Muscle layer of duodenum (tissue), 2 donors: ENCODE measurements around the gene TUT4.

Experiments
- H3K27ac ChIP-seq: one replicate; pipeline ENCODE4 v1.7.0; 2013; ENCODE audit warnings: mild to moderate bottlenecking, low read length
- H3K27me3 ChIP-seq: one replicate; pipeline ENCODE4 v1.7.0; 2013; ENCODE audit warnings: low read depth, mild to moderate bottlenecking, control low read depth, low read length
- H3K36me3 ChIP-seq, 2 donors: one replicate each; pipeline ENCODE4 v1.7.0; 2013; ENCODE audit warnings: low read length in 2 of 2, control low read depth in 1 of 2, mild to moderate bottlenecking in 1 of 2; ENCODE audit not compliant: insufficient read depth in 2 of 2, control insufficient read depth in 1 of 2
- H3K4me1 ChIP-seq, 2 donors: one replicate each; pipeline ENCODE4 v1.7.0; 2013; ENCODE audit warnings: low read length in 2 of 2, mild to moderate bottlenecking in 2 of 2, control low read depth in 1 of 2, moderate library complexity in 1 of 2; ENCODE audit not compliant: insufficient read depth in 2 of 2, control insufficient read depth in 1 of 2
- H3K4me3 ChIP-seq, 2 donors: one replicate each; pipeline ENCODE4 v1.7.0; 2013; ENCODE audit warnings: low read length in 2 of 2, low read depth in 1 of 2, mild to moderate bottlenecking in 1 of 2
- H3K9me3 ChIP-seq, 2 donors: one replicate each; pipeline ENCODE4 v1.7.0; 2013; ENCODE audit warnings: low read length in 2 of 2, control low read depth in 1 of 2, mild to moderate bottlenecking in 1 of 2; ENCODE audit not compliant: control insufficient read depth in 1 of 2
- donor health status: healthy.

TUT4 gene

DNA sequence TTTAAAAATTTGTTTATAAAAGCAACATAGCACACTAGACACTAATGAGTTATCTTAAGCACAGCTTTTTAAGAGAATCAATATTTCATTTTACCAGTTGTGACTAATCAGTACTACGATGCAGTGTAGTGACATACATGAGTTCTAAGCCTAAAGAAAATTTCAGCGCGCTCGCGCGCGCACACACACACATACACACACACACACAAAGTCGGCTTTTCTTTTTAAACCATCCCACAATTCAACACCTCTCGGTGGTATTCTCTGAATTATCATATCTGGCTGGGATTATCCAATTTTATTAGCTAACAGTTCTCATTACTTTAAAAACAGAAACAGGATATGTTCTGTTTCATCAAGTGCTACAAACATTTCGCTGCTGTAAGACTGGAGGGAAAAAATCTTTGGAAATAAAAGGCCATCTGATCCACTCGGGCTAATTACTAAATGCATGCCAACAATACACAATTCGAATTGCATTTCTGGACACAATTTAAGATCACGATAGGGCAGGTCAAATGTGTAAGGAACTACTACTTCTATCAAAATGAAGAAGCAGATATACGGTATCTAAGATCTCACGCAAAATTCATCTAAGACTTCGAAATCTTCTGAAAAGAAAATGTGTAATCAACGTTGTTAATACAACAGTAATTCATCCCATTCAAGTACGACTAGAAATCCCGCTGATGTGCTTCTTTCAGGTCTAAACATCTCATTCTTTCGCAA is 1.2 kb downstream of the TUT4 start:
- no peaks in the 10 kb centered on the region for H3K36me3 ChIP-seq
- H3K27me3 ChIP-seq, result no peaks in the 10 kb centered on the region
- peak overlapping the region; percentile 67 to 96 for H3K4me3 ChIP-seq
- peaks cover 5 to 14% of the 10 kb centered on the region in 2 donors for H3K4me1 ChIP-seq
- peak overlapping the region; percentile 47 for H3K27ac ChIP-seq
- H3K9me3 ChIP-seq, result no peaks in the 10 kb centered on the region

DNA sequence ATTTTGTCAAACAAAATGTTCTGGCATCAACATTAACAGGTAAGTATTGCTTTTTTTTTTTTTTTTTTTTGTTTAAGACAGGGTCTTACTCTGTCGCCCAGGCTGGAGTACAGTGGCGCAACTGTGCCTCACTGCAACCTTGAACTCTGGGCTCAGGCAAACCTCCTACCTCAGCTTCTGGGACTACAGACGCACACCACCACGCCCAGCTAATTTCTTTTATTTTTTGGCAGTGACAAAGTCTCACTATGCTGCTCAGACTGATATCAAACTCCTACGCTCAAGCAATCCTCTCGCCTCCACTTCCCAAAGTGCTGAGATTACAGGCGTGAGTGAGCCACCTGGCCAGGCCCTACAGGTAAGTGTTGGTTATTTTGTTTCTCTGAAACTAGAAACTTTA is 2.4 kb downstream of the TUT4 start:
- H3K9me3 ChIP-seq, result no peaks in the 10 kb centered on the region
- no peak overlapping the region for H3K4me3 ChIP-seq
- peaks cover 5 to 14% of the 10 kb centered on the region in 2 donors for H3K4me1 ChIP-seq
- no peaks in the 10 kb centered on the region for H3K27me3 ChIP-seq
- no peak overlapping the region for H3K27ac ChIP-seq
- no peaks in the 10 kb centered on the region for H3K36me3 ChIP-seq

DNA sequence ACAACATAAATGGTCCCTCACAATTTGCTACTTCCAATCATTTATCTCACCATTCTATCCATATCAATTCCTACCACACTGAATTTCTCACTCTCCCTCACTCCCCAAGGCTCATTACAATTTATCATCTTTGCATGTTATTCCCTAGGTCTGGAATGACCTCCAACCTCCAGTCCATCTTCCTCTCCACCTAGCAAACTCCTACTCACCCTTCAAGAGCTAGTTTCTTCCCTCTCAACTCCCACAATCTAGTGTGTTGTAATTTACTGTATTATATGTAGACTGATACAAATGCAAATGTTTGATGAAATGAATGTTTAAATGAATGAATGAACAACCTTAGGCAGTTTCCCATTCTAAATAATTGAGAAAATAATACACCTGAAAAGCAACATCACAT is 3.6 kb downstream of the TUT4 start:
- no peaks in the 10 kb centered on the region for H3K9me3 ChIP-seq

DNA sequence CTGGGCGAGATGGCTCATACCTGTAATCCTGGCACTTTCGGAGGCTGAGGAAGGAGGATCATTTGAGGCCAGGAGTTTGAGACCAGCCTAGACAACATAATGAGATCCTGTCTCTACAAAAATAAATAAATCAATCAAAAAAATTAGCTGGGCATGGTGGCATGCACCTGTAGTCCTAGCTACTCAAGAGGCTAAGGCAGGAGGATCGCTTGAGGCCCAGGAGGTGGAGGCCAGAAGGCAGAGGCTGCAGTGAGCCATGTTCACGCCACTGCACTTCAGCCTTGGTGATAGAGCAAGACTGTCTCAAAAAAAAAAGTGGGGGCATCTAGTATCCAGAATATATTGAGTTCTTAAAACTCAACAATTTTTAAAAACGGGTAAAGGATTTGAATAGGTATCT is 6.0 kb downstream of the TUT4 start:
- H3K4me1 ChIP-seq, result peaks cover 5 to 8% of the 10 kb centered on the region in 2 donors
- no peaks in the 10 kb centered on the region for H3K27me3 ChIP-seq
- no peak overlapping the region for H3K4me3 ChIP-seq
- H3K9me3 ChIP-seq, result peaks cover 0 to 6% of the 10 kb centered on the region in 2 donors
- no peak overlapping the region for H3K27ac ChIP-seq
- H3K36me3 ChIP-seq, result no peaks in the 10 kb centered on the region

More for the DNA sequence above, 3.6 kb downstream of the TUT4 start:
- H3K4me1 ChIP-seq, result peaks cover 5 to 10% of the 10 kb centered on the region in 2 donors
- H3K4me3 ChIP-seq, result no peak overlapping the region
- H3K27ac ChIP-seq, result no peak overlapping the region
- H3K36me3 ChIP-seq, result no peaks in the 10 kb centered on the region
- H3K27me3 ChIP-seq, result no peaks in the 10 kb centered on the region

DNA sequence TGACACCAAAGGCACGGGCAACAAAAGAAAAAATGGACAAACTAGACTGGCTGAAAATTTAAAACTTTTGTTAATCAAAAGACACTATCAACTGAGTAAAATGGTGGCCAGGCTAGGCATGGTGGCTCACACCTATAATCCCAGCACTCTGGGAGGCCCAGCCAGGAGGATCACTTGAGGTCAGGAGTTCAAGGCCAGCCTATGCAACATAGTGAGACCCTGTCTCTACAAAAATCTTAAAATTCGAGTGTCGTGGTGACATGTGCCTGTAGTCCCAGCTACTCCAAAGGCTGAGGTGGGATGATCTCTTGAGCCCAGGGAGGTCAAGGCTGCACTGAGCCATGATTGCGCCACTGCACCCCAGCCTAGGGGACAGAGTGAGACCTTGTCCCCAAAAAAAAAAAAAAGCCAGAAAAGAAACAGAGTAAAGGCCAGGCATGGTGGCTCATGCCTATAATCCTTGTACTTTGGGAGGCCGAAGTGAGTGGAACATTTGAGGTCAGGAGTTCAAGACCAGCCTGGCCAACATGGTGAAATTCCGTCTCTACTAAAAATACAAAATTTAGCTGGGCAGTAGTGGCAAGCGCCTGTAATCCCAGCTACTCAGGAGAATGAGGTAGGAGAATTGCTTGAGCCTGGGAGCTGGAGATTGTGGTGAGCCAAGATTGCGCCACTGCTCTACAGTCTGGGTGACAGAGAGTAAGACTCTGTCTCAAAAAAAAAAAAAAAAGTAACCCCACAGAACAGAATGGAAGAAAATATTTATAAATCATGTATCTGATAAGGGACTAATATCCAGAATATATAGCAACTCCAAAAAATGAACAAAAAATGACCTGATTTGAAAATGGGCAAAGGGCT is 8.0 kb downstream of the TUT4 start:
- no peaks in the 10 kb centered on the region for H3K27me3 ChIP-seq
- peaks cover 0 to 10% of the 10 kb centered on the region in 2 donors for H3K9me3 ChIP-seq
- H3K36me3 ChIP-seq, result no peaks in the 10 kb centered on the region
- no peak overlapping the region for H3K27ac ChIP-seq
- H3K4me1 ChIP-seq, result no peaks in the 10 kb centered on the region
- no peak overlapping the region for H3K4me3 ChIP-seq

DNA sequence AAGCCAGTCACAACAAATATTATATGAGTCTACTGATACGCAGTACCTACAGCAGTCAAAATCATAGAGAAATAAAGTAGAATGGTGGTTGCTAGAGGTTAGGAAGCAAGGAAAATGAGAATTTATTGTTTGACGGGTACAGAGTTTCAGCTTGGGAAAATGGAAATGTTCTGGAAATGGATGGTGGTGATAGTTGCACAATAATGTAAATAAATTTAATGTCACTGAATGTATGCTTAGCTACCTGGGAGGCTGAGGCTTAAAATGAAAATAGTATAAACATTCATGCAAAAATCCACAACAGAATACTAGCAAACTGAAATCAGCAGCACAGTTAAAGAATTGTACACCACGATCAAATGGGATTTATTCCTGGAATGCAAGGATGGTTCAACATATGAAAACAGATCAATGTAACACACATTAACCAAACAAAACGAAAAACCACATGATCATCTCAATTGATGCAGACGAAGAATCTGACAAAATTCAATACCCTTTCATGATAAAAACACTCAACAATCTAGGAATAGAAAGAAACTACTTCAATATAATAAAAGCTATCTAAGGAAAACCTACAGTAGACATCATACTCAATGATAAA is 10.7 kb downstream of the TUT4 start:
- Histone ChIP-seq H3K27me3 (no peaks in the 10 kb centered on the region), H3K9me3 (peaks cover 0 to 10% of the 10 kb centered on the region in 2 donors), H3K36me3 (no peaks in the 10 kb centered on the region), H3K27ac (no peak overlapping the region), H3K4me1 (no peaks in the 10 kb centered on the region), H3K4me3 (peak overlapping the region in 1 of 2 donors; percentile 25)

DNA sequence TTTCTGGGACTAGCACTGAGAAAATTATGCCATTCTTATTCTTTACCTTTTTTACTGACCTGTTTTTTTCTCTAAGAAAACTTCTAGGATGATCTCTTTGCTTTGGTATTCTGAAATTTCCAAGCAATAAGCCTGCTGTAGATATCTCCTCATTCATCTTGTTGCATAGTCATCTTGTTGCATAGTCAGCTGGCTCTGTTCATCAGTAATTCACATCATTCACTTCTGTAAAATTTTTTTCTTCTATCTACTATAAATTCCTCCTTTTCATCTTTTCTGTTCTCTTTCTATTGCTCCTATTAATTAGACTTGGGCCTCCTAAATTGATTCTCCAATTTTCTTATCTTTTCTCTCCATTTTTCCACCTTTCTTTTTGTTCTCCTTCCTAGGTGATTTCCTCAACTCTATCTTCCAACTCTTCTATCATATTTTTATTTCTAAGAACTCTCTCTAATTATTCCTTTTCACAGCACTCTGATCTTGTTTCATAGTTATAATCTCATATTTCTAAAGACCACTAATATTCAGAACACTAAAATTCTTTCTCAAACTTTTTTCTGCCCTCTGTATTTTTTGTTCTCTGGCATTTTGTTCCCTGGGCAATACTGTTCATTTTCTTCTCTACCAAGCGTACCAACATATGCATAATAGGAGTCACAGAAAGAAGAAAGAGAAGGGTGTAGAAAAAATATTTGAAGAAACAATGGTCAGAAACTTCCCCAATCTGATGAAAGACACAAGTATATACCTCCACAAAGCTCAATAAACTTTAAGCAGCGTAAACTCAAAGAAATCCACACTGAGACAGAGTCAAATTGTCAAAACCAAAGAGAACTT is 17.7 kb downstream of the TUT4 start:
- Histone ChIP-seq H3K4me3 (no peak overlapping the region), H3K27me3 (no peaks in the 10 kb centered on the region), H3K36me3 (no peaks in the 10 kb centered on the region), H3K27ac (no peak overlapping the region), H3K9me3 (peaks cover 0 to 8% of the 10 kb centered on the region in 2 donors), H3K4me1 (no peaks in the 10 kb centered on the region)

DNA sequence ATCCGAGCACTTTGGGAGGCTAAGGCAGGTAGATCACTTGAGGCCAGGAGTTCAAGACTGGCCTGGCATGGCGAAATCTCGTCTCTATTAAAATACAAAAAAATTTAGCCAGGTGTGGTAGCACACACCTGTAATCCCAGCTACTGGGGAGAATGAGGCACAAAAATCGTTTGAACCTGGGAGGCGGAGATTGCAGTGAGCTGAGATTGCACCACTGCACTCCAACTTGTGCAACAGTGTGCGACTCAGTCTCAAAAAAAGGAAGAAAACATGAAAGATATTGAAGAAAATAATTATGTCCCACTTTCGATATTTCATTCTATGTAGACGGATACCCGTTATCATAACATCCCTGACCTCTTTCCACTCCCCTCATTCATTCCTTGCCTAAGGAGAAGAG is 19.2 kb downstream of the TUT4 start:
- Histone ChIP-seq H3K4me1 (no peaks in the 10 kb centered on the region), H3K4me3 (no peak overlapping the region), H3K36me3 (no peaks in the 10 kb centered on the region), H3K27me3 (no peaks in the 10 kb centered on the region), H3K9me3 (peaks cover 0 to 8% of the 10 kb centered on the region in 2 donors), H3K27ac (no peak overlapping the region)

DNA sequence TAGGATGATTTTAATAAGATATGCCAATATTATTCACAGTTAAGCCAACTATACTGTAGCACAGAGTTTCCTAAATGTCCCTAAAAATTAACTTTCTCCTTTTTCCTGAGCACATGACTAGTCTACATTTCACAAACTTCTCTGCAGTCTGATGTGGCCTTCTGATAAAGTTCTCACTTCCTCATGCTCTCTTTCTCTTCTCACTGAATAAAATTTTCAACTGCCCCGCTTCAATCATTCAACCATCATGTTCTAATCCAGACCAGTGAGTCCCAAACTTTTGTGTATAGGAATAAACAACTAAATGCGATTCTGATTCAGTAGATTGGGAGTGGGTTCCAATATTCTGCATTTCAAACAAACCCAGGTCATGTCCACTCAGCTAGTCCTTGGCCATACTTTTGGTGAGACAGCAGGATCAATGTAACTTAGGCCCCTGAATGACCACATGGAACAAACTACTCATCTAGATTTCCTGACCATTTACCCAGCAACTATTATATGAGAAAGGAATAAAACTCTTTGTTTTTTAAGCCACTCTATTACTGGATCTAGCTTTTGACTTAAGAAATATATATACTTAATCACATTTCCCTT is 20.1 kb downstream of the TUT4 start:
- Histone ChIP-seq H3K27ac (no peak overlapping the region), H3K4me3 (no peak overlapping the region), H3K4me1 (no peaks in the 10 kb centered on the region), H3K36me3 (peaks cover 0 to under 1% of the 10 kb centered on the region in 2 donors), H3K9me3 (peaks cover 0 to 8% of the 10 kb centered on the region in 2 donors), H3K27me3 (no peaks in the 10 kb centered on the region)

DNA sequence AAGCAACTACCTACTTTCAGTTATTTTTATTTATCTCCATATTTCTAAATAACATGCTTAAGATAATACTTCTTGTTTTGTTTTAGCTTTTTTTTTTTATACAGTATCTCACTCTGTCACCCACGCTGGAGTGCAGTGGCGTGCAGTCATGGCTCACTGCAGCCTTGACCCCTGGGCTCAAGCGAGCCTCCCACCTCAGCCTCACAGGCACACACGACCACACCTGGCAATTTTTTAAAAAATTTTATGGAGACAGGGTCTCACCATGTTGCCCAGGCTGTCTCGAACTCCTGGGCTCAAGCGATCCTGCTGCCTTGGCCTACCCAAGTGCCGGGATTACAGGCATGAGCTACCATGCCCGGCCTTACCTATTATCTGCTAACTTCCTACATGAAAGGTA is 20.6 kb downstream of the TUT4 start:
- H3K27ac ChIP-seq, result no peak overlapping the region
- no peak overlapping the region for H3K4me3 ChIP-seq
- peaks cover 0 to 6% of the 10 kb centered on the region in 2 donors for H3K36me3 ChIP-seq
- no peaks in the 10 kb centered on the region for H3K4me1 ChIP-seq
- H3K27me3 ChIP-seq, result no peaks in the 10 kb centered on the region
- peaks cover 0 to 8% of the 10 kb centered on the region in 2 donors for H3K9me3 ChIP-seq
